Measurements from ENCODE around the gene PAK1. TPM values are rescaled to one million over a fixed set of nuclear protein-coding genes. Genes with fewer than 3 reads are reported as not detected.
A peak's percentile ranks its signal among the peaks of the same experiment; 100 is the strongest.

The PAK1 gene
- polyA plus RNA-seq (2011; rRNA removed) (62.3 and 66.3 TPM in 2 replicates), polyA minus RNA-seq (2011; rRNA and poly(A)+ RNA removed) (43.9 and 59.3 TPM in 2 replicates)

DNA sequence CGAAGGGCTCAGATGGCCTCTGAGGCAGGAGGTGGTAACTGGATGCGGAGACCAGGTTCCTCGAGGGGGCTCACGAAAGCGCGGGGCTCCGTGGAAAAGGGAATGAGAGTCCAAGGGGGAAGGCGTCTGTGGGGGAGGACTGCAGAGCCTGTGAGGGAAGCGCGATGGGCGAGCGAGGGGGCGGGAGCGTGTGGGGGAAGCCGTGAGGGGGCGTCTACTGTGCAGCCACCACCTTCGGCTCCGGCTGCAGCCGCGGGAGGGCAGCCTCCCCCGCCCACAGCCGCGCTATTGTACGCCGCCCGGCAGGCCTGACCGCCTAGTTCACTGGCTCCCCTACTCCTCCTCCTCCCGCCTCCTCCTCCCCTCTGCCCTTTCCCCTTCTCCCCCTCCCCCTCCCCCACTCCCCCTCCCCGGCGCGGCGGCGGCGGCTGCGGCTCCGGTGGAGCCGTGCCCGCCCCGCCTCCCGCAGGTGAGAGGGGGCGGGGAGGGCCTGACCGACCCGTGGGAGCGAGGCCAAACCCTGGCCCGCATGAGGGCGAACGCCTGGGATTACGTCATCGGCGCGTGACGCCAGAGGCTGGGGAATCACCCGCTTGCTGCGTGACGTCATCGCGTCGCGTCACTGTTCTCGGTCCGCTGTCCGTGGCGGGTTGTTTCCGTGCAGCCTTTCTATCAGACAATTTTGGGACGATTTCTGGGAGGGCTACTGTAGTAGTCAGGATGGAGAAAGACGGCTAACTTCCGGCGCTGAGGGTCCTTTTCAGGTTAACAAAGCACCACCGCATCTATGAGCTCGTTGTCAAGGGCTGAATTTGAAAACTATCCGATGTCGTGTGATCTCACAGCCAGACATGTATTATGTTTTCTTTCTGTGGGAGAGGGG lies at the start of gene PAK1:
Gene PAK1 (minus strand): TSS at position 294 of the 883 bp plus-strand sequence. CDS start 81,574 bp downstream, outside the sequence.
- TF ChIP-seq, protein P1, sequence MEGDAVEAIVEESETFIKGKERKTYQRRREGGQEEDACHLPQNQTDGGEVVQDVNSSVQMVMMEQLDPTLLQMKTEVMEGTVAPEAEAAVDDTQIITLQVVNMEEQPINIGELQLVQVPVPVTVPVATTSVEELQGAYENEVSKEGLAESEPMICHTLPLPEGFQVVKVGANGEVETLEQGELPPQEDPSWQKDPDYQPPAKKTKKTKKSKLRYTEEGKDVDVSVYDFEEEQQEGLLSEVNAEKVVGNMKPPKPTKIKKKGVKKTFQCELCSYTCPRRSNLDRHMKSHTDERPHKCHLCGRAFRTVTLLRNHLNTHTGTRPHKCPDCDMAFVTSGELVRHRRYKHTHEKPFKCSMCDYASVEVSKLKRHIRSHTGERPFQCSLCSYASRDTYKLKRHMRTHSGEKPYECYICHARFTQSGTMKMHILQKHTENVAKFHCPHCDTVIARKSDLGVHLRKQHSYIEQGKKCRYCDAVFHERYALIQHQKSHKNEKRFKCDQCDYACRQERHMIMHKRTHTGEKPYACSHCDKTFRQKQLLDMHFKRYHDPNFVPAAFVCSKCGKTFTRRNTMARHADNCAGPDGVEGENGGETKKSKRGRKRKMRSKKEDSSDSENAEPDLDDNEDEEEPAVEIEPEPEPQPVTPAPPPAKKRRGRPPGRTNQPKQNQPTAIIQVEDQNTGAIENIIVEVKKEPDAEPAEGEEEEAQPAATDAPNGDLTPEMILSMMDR (IDR thresholded peaks at IDR 0.05; ENCODE audit: insufficient read depth, low read depth, low read length): peak; percentile 34; the same call in 1 of the 2 replicates
- Histone ChIP-seq H3K4me3 (ENCODE audit: low read depth, low read length) (peak within 1 kb of the TSS; percentile 59), H3K36me3 (ENCODE audit: control insufficient read depth, insufficient read depth, low read length) (no peaks in the 10 kb centered on the region), H3K27me3 (ENCODE audit: control insufficient read depth, insufficient read depth, low read length) (peaks cover 21% of the 10 kb centered on the region)
- ChIA-PET POLR2A (no interaction called here), CTCF (no interaction called here)
- DNase-seq (ENCODE audit: low read depth): no peak

DNA sequence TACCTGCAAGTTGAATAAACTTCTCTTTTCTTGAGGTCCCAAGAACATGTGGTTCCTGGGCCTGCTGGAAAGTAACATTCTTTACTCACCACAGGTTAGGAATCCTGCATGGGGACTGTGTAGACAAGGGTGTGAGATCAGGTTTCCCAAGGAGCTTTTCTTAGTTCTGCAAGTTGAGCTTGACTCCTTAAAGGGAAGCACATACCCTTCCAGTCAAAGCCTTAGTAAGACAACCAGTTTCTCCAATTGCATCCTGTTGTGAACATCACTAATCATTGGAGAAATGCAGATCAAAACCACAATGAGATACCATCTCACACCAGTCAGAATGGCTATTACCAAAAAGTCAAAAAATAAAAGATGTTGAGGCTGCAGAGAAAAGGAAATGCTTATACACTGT lies 48.3 kb upstream of the PAK1 start:
- no peak for DNase-seq (ENCODE audit: low read depth)
- POLR2A ChIA-PET: no interaction called here
- Histone ChIP-seq H3K36me3 (ENCODE audit: control insufficient read depth, insufficient read depth, low read length) (no peaks in the 10 kb centered on the region), H3K4me3 (ENCODE audit: low read depth, low read length) (no peak overlapping the region), H3K27me3 (ENCODE audit: control insufficient read depth, insufficient read depth, low read length) (no peaks in the 10 kb centered on the region)
- CTCF ChIA-PET: interaction anchor here (1.1 kb wide), 1 partner anchor 9 kb away, joined by 3 read pairs; no protein-coding TSS in a partner anchor
- TF ChIP-seq, protein P1 (IDR thresholded peaks at IDR 0.05; ENCODE audit: insufficient read depth, low read depth, low read length): no peak

DNA sequence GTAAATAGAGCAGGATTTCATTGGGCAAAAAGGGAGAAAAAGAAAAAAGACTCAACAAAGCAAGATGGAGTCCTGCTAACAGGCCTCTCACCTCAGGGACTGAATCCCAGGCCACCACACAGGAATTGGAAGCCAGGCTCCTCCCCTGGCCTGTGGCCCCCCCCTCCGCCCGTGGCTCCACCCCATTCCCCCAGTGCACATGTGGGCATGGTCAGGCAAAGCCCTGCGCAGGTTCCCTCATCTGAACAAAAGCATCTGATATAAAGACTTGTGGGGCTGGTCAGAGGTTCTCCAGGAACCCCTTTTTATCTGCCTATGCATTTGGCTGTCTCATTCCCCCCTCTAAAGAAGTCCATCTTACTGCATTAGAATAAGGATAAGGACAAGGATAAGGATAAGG lies 46.0 kb upstream of the PAK1 start:
- DNase-seq (ENCODE audit: low read depth): no peak
- H3K4me3 ChIP-seq (ENCODE audit: low read depth, low read length): no peak overlapping the region
- ChIA-PET CTCF (no interaction called here), POLR2A (no interaction called here)
- H3K27me3 ChIP-seq (ENCODE audit: control insufficient read depth, insufficient read depth, low read length): no peaks in the 10 kb centered on the region
- TF ChIP-seq, protein P1 (IDR thresholded peaks at IDR 0.05; ENCODE audit: insufficient read depth, low read depth, low read length): no peak
- no peaks in the 10 kb centered on the region for H3K36me3 ChIP-seq (ENCODE audit: control insufficient read depth, insufficient read depth, low read length)

DNA sequence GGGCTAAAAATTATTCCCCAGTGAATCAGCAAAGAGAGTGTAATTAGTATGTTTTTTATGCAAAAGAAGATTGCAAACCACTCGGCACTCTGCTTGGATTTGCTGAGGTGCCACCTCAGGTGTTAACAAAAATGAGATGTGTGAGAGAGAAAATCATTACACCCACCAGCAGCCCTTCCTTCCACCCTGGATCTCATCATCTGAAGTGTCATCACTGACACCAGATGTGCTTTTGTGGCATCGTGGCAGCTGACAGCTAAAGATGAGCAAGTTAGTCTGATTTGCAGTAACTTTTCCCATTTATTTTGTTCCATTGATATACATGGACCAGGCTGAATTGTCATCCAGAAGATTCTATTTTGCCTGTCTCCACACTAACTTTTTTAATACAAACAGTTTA lies 44.6 kb upstream of the PAK1 start:
- H3K36me3 ChIP-seq (ENCODE audit: control insufficient read depth, insufficient read depth, low read length): no peaks in the 10 kb centered on the region
- H3K4me3 ChIP-seq (ENCODE audit: low read depth, low read length): no peak overlapping the region
- POLR2A ChIA-PET: no interaction called here
- TF ChIP-seq, protein P1 (IDR thresholded peaks at IDR 0.05; ENCODE audit: insufficient read depth, low read depth, low read length): no peak
- DNase-seq (ENCODE audit: low read depth): no peak
- CTCF ChIA-PET: no interaction called here
- no peaks in the 10 kb centered on the region for H3K27me3 ChIP-seq (ENCODE audit: control insufficient read depth, insufficient read depth, low read length)

DNA sequence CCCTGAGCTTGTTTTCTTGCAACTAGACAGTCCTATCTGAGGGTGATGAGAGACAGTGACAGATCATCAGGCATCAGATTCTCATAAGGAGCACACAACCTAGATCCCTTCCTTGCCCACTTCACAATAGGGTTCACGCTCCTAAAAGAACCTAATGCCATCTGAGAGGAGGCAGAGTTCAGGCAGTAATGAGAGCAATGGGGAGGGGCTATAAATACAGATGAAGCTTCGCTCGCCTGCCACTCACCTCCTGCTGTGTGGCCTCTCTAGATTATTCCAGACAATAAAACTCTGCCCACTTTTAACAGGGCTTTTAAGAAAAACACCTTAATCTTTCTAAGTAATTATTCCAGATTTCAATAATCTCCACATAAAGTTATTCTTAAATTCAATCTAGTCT lies 43.9 kb upstream of the PAK1 start:
- CTCF ChIA-PET: no interaction called here
- DNase-seq (ENCODE audit: low read depth): no peak

More for the DNA sequence above, 43.9 kb upstream of the PAK1 start:
- TF ChIP-seq, protein P1 (IDR thresholded peaks at IDR 0.05; ENCODE audit: insufficient read depth, low read depth, low read length): no peak
- Histone ChIP-seq H3K27me3 (ENCODE audit: control insufficient read depth, insufficient read depth, low read length) (no peaks in the 10 kb centered on the region), H3K4me3 (ENCODE audit: low read depth, low read length) (no peak overlapping the region), H3K36me3 (ENCODE audit: control insufficient read depth, insufficient read depth, low read length) (no peaks in the 10 kb centered on the region)
- POLR2A ChIA-PET: no interaction called here
